SW480 (cell line): ENCODE data around the gene STARD3NL.
"Not testable (repeated sequence)": the region's sequence is repeated elsewhere in the genome, so short reads cannot be mapped to it uniquely, and the experiment has no call there.

Source experiments
- DNase-seq: peaks from one replicate; pipeline ENCODE4 v3.0.0-alpha.2; 2016; ENCODE audit warnings: low spot score

Gene STARD3NL

GRCh38 chr7:38223306-38223705 is 45.3 kb downstream of the STARD3NL start:
- no peak for DNase-seq

GRCh38 chr7:38224392-38224791 is 46.3 kb downstream of the STARD3NL start:
- DNase-seq: no peak

GRCh38 chr7:38229386-38229785 is 51.3 kb downstream of the STARD3NL start:
- DNase-seq: no peak

GRCh38 chr7:38229884-38230642 is 52.0 kb downstream of the STARD3NL start:
- DNase-seq: no peak

- no peak for DNase-seq
Measured at GRCh38 chr7:38232502-38233366, 54.7 kb downstream of the STARD3NL start.

GRCh38 chr7:38234759-38235158 is 56.7 kb downstream of the STARD3NL start:
- not testable (repeated sequence) for DNase-seq

- DNase-seq: no peak
Measured at GRCh38 chr7:38235606-38236005, 57.6 kb downstream of the STARD3NL start.

GRCh38 chr7:38239129-38239528 is 61.1 kb downstream of the STARD3NL start:
- not testable (repeated sequence) for DNase-seq

GRCh38 chr7:38241071-38241470 is 63.0 kb downstream of the STARD3NL start:
- DNase-seq: no peak

- no peak for DNase-seq
Measured at GRCh38 chr7:38242814-38243213, 64.8 kb downstream of the STARD3NL start.

- not testable (repeated sequence) for DNase-seq
Measured at GRCh38 chr7:38243345-38243744, 65.3 kb downstream of the STARD3NL start.

- no peak for DNase-seq
Measured at GRCh38 chr7:38244516-38244915, 66.5 kb downstream of the STARD3NL start.

GRCh38 chr7:38245409-38245977 is 67.4 kb downstream of the STARD3NL start:
- DNase-seq: no peak

GRCh38 chr7:38248069-38248567 is 70.1 kb downstream of the STARD3NL start:
- no peak for DNase-seq

- DNase-seq: not testable (repeated sequence)
Measured at GRCh38 chr7:38249849-38250248, 71.8 kb downstream of the STARD3NL start.

- no peak for DNase-seq
Measured at GRCh38 chr7:38257350-38257677, 79.3 kb downstream of the STARD3NL start.

- not testable (repeated sequence) for DNase-seq
Measured at GRCh38 chr7:38259157-38259556, 81.1 kb downstream of the STARD3NL start.

GRCh38 chr7:38261601-38262000 is 83.6 kb downstream of the STARD3NL start:
- DNase-seq: not testable (repeated sequence)

- DNase-seq: not testable (repeated sequence)
Measured at GRCh38 chr7:38262026-38262425, 84.0 kb downstream of the STARD3NL start.

- no peak for DNase-seq
Measured at GRCh38 chr7:38262545-38262944, 84.5 kb downstream of the STARD3NL start.

GRCh38 chr7:38263274-38263673 is 85.2 kb downstream of the STARD3NL start:
- DNase-seq: not testable (repeated sequence)

GRCh38 chr7:38264602-38265001 is 86.6 kb downstream of the STARD3NL start:
- DNase-seq: not testable (repeated sequence)

GRCh38 chr7:38265958-38266357 is 87.9 kb downstream of the STARD3NL start:
- not testable (repeated sequence) for DNase-seq
